HCT116 (cell line): ENCODE measurements around the gene APOBEC3G. TPM values are rescaled to one million over a fixed set of nuclear protein-coding genes. Genes with fewer than 3 reads are reported as not detected.
"Not testable (repeated sequence)": the region's sequence is repeated elsewhere in the genome, so short reads cannot be mapped to it uniquely, and the experiment has no call there.

ENCODE experiments used
- ATAC-seq: fragments of 200-7000 bp; cut with Tn5 transposase; 2 replicates; pipeline ENCODE4 v1.9.1; 2020; ENCODE audit warnings: mild to moderate bottlenecking, moderate library complexity
- BruUV-seq: library from RNA; stranded (reverse); fragments of 400-500 nt; replicated peaks from 2 replicates; lab custom pipeline; 2021; lab: Mats Ljungman, UMichigan
- CTCF ChIA-PET: fragments of 300-600 bp; sonication (Branson Sonifier 250); formaldehyde crosslinking; loops from one replicate; lab custom pipeline; 2021; ENCODE audit warnings: antibody characterized with exemption; lab: Charles Lee
- POLR2A ChIA-PET: fragments of 300-600, 350-600 bp; sonication (Branson Sonifier 250); formaldehyde crosslinking; loops from one replicate; lab custom pipeline; 2021; ENCODE audit warnings: antibody characterized with exemption; lab: Charles Lee
- RAD21 ChIA-PET, 2 experiments: fragments of 300-600 bp; sonication (Branson Sonifier 250); formaldehyde crosslinking; loops; one replicate each; lab custom pipeline; 2023; ENCODE audit warnings: low total read pairs in 2 of 2; ENCODE audit not compliant: uncharacterized antibody in 2 of 2, unreplicated experiment in 2 of 2, low non-redundant PET in 1 of 2; lab: Charles Lee
- DNase-seq: peaks from one replicate; pipeline ENCODE4 v3.0.0-alpha.2; 2010; ENCODE audit warnings: low read depth, low spot score
- H2AFZ ChIP-seq: fragments of 200-600 bp; shearing (Covaris generic), sonication (generic); 2 replicates; pipeline ENCODE4 v1.6.1; 2017; ENCODE audit warnings: low read depth, mixed run types, mixed read lengths, antibody characterized with exemption, low read length; ENCODE audit not compliant: poor library complexity, severe bottlenecking
- H3K27ac ChIP-seq: 2 replicates; pipeline ENCODE4 v1.5.1; 2012; ENCODE audit warnings: low read depth, low read length
- H3K27me3 ChIP-seq: fragments of 200-600 bp; sonication (generic); 2 replicates; pipeline ENCODE4 v1.6.1; 2016; ENCODE audit warnings: mixed run types, low read length, mixed read lengths; ENCODE audit not compliant: insufficient read depth
- H3K36me3 ChIP-seq, 2 experiments: fragments of 200-500 bp in 1 of 2; fragments of 200-600 bp in 1 of 2; sonication (Bioruptor generic) in 1 of 2; sonication (generic) in 1 of 2; 2 replicates each; pipeline versions ENCODE4 v1.5.1 to v1.6.1; 2014 to 2016; ENCODE audit warnings: low read length in 2 of 2, inconsistent platforms in 1 of 2, mixed read lengths in 1 of 2, mixed run types in 1 of 2; ENCODE audit not compliant: insufficient read depth in 2 of 2, control insufficient read depth in 1 of 2
- H3K4me1 ChIP-seq, 2 experiments: fragments of 200-600 bp in 1 of 2; sonication (generic) in 1 of 2; 2 replicates each; pipeline versions ENCODE4 v1.5.1 to v1.6.1; 2012 to 2017; ENCODE audit warnings: low read length in 2 of 2, inconsistent platforms in 1 of 2, mild to moderate bottlenecking in 1 of 2, mixed read lengths in 1 of 2, mixed run types in 1 of 2, moderate library complexity in 1 of 2; ENCODE audit not compliant: insufficient read depth in 2 of 2, control insufficient read depth in 1 of 2
- H3K4me2 ChIP-seq: fragments of 200-600 bp; sonication (generic); 2 replicates; pipeline ENCODE4 v1.6.1; 2017; ENCODE audit warnings: mixed run types, low read length, mixed read lengths
- H3K4me3 ChIP-seq, 2 experiments: fragments of 200-600 bp in 1 of 2; sonication (generic) in 1 of 2; replicated peaks in 1 of 2; 2 replicates each; pipeline ENCODE4 v1.5.1; 2011 to 2016; ENCODE audit warnings: low read length in 2 of 2, control low read depth in 1 of 2, low read depth in 1 of 2, mild to moderate bottlenecking in 1 of 2, mixed read lengths in 1 of 2, mixed run types in 1 of 2
- H3K79me2 ChIP-seq: fragments of 200-600 bp; sonication (generic); 2 replicates; pipeline ENCODE4 v1.6.1; 2017; ENCODE audit warnings: mild to moderate bottlenecking, mixed run types, low read length, moderate library complexity, mixed read lengths; ENCODE audit not compliant: insufficient read depth
- H3K9ac ChIP-seq: fragments of 200-600 bp; sonication (generic); 2 replicates; pipeline ENCODE4 v1.6.1; 2016; ENCODE audit warnings: low read length, mixed read lengths
- H3K9me2 ChIP-seq: fragments of 200-600 bp; sonication (generic), shearing (Covaris generic); 2 replicates; pipeline ENCODE4 v1.6.1; 2017; ENCODE audit warnings: mixed run types, mild to moderate bottlenecking, moderate library complexity; ENCODE audit not compliant: insufficient read depth
- H3K9me3 ChIP-seq, 2 experiments: fragments of 200-500 bp in 1 of 2; fragments of 200-600 bp in 1 of 2; sonication (Bioruptor generic) in 1 of 2; sonication (generic) in 1 of 2; 2 replicates each; pipeline ENCODE4 v1.6.1; 2014 to 2017; ENCODE audit warnings: low read length in 2 of 2, mixed read lengths in 2 of 2, inconsistent platforms in 1 of 2, low read depth in 1 of 2, mild to moderate bottlenecking in 1 of 2, mixed run types in 1 of 2, moderate library complexity in 1 of 2; ENCODE audit not compliant: control insufficient read depth in 1 of 2, insufficient read depth in 1 of 2
- H4K20me1 ChIP-seq: fragments of 200-600 bp; sonication (generic), shearing (Covaris generic); 2 replicates; pipeline ENCODE4 v1.6.1; 2017; ENCODE audit warnings: mixed run types, mild to moderate bottlenecking, moderate library complexity; ENCODE audit not compliant: insufficient read depth
- ATF3 ChIP-seq: IDR thresholded peaks from 2 replicates; pipeline ENCODE4 v1.6.1; 2012
- CBX3 ChIP-seq: IDR thresholded peaks from 2 replicates; pipeline ENCODE4 v1.6.1; 2012; ENCODE audit warnings: low read depth
- CEBPB ChIP-seq: IDR thresholded peaks from 2 replicates; pipeline ENCODE4 v1.6.1; 2012; ENCODE audit warnings: low read depth
- EGR1 ChIP-seq: IDR thresholded peaks from 2 replicates; pipeline ENCODE4 v1.6.1; 2012; ENCODE audit warnings: low read depth
- JUND ChIP-seq: IDR thresholded peaks from 2 replicates; pipeline ENCODE4 v1.6.1; 2012
- MAX ChIP-seq: IDR thresholded peaks from 2 replicates; pipeline ENCODE4 v1.6.1; 2012
- POLR2A ChIP-seq: IDR thresholded peaks from 2 replicates; pipeline ENCODE4 v1.7.0; 2011; ENCODE audit warnings: borderline replicate concordance; ENCODE audit not compliant: insufficient read depth, insufficient read length; ENCODE audit errors: extremely low read depth
- POLR2AphosphoS5 ChIP-seq: IDR thresholded peaks from 2 replicates; pipeline ENCODE4 v1.6.1; 2011; ENCODE audit warnings: mild to moderate bottlenecking, low read depth, low read length, moderate library complexity
- RAD21 ChIP-seq: IDR thresholded peaks from 2 replicates; pipeline ENCODE4 v1.6.1; 2012; ENCODE audit warnings: low read depth, mild to moderate bottlenecking
- SIN3A ChIP-seq: IDR thresholded peaks from 2 replicates; pipeline ENCODE4 v1.6.1; 2012; ENCODE audit warnings: low read depth
- SP1 ChIP-seq: IDR thresholded peaks from 2 replicates; pipeline ENCODE4 v1.6.1; 2012; ENCODE audit warnings: low read depth
- SRF ChIP-seq: IDR thresholded peaks from 2 replicates; pipeline ENCODE4 v1.6.1; 2012; ENCODE audit warnings: low read depth
- TCF7L2 ChIP-seq: IDR thresholded peaks from 2 replicates; pipeline ENCODE4 v1.7.0; 2011; ENCODE audit warnings: borderline replicate concordance, inconsistent platforms; ENCODE audit not compliant: insufficient read depth, insufficient read length; ENCODE audit errors: extremely low read depth
- YY1 ChIP-seq: IDR thresholded peaks from 2 replicates; pipeline ENCODE4 v1.6.1; 2011; ENCODE audit warnings: low read length, low read depth, moderate library complexity, mild to moderate bottlenecking; ENCODE audit not compliant: insufficient replicate concordance; ENCODE audit errors: extremely low read depth
- ZBTB33 ChIP-seq: IDR thresholded peaks from 2 replicates; pipeline ENCODE4 v1.6.1; 2011; ENCODE audit warnings: mild to moderate bottlenecking, low read length, moderate library complexity; ENCODE audit not compliant: insufficient replicate concordance; ENCODE audit errors: extremely low read depth
- ZFX ChIP-seq: fragments of 450-650 bp; IDR thresholded peaks from 2 replicates; pipeline ENCODE4 v1.6.1; 2017
- intact Hi-C: fragments of 100-400 bp; cut with micrococcal nuclease; formaldehyde crosslinking; loops from 2 replicates; pipeline ENCODE4 v1.10.0; 2022
- total RNA-seq: library from RNA; stranded (reverse); gene quantifications from one replicate; pipeline ENCODE4 v1.2.1, GENCODE V29; 2021; ENCODE audit not compliant: unreplicated experiment

The APOBEC3G gene
- total RNA-seq, 1 experiment from 2014 or later, result 0.71 TPM

GRCh38 chr22:39040538-39041296 lies 36.4 kb upstream of the APOBEC3G start, which contains the start of gene APOBEC3F:
Gene APOBEC3F (plus strand): TSS chr22:39040864. CDS start chr22:39040961, 97 bp downstream.
- H3K4me1 ChIP-seq, result peaks cover 16 to 19% of the 10 kb centered on the region in 2 experiments; a peak in 3 of 4 replicates
- H2AFZ ChIP-seq, H3K36me3 ChIP-seq, H3K79me2 ChIP-seq, CTCF ChIA-PET, intact Hi-C loops, H4K20me1 ChIP-seq, POLR2A ChIA-PET, H3K9me3 ChIP-seq, H3K9me2 ChIP-seq, H3K27me3 ChIP-seq, BruUV-seq, RAD21 ChIA-PET: not testable (repeated sequence)
- ATAC-seq (peak; percentile 92), DNase-seq (peak; percentile 16)
- H3K4me2 ChIP-seq, result peak within 1 kb of the TSS; percentile 94
- peak within 1 kb of the TSS; percentile 75 to 77 for H3K4me3 ChIP-seq
- peak; percentile 10 for TF ChIP-seq YY1
- peak; percentile 53 for TF ChIP-seq POLR2AphosphoS5
- TF ChIP-seq ZFX, result peak; percentile 19; the same call in 1 of the 2 replicates
- TF ChIP-seq TCF7L2, result peak; percentile 26
- H3K9ac ChIP-seq, result peak within 1 kb of the TSS; percentile 65
- peak within 1 kb of the TSS; percentile 87 for H3K27ac ChIP-seq

- BruUV-seq, result TSS peak; percentile 68
- ChIA-PET POLR2A (no interaction called here), RAD21 (no interaction called here), CTCF (no interaction called here)
- peak overlapping the region; percentile 87 for H3K27ac ChIP-seq
- ATAC-seq, result no peak
- 0 out of 2 replicates have a peak, but pooled peaks cover 4% of the 10 kb centered on the region for H3K79me2 ChIP-seq
- H3K27me3 ChIP-seq, result no peaks in the 10 kb centered on the region
- no peaks in the 10 kb centered on the region for H3K36me3 ChIP-seq
- peak overlapping the region in 1 of 2 experiments; percentile 75; a peak in 2 of 4 replicates for H3K4me3 ChIP-seq
- TF ChIP-seq RAD21 (no peak), YY1 (no peak), SP1 (no peak), EGR1 (no peak), ZBTB33 (no peak), SRF (no peak), MAX (no peak), POLR2A (no peak), CEBPB (no peak), CBX3 (no peak), SIN3A (no peak), TCF7L2 (no peak), JUND (no peak), ATF3 (no peak)
- intact Hi-C loops, result no loop called here
- H3K9me3 ChIP-seq, result no peaks in the 10 kb centered on the region
- H4K20me1 ChIP-seq, result no peaks in the 10 kb centered on the region
- H3K9ac ChIP-seq, result 0 out of 2 replicates have a peak overlapping the region, but pooled peaks have one; percentile 65
- no peak overlapping the region for H2AFZ ChIP-seq
- no peak for DNase-seq
- H3K4me2 ChIP-seq, result peak overlapping the region; percentile 94
- peaks cover 16 to 19% of the 10 kb centered on the region in 2 experiments; a peak in 3 of 4 replicates for H3K4me1 ChIP-seq
- no peaks in the 10 kb centered on the region for H3K9me2 ChIP-seq
These were observed 35.2 kb upstream of the APOBEC3G start for GRCh38 chr22:39041908-39042307.
